SIG-M5 treated with dmso at 0.1 percent for 504 hours (cell line): ENCODE results near the gene GALNT13.
A peak's percentile ranks its signal among the peaks of the same experiment; 100 is the strongest.

Source experiments
- DNase-seq: peaks from one replicate; lab custom pipeline; 2025; ENCODE audit not compliant: unreplicated experiment; lab: John Stamatoyannopoulos, UW

GALNT13 gene

GRCh38 chr2:154394600-154394999 lies 522.9 kb downstream of the GALNT13 start:
- no peak for DNase-seq

DNA sequence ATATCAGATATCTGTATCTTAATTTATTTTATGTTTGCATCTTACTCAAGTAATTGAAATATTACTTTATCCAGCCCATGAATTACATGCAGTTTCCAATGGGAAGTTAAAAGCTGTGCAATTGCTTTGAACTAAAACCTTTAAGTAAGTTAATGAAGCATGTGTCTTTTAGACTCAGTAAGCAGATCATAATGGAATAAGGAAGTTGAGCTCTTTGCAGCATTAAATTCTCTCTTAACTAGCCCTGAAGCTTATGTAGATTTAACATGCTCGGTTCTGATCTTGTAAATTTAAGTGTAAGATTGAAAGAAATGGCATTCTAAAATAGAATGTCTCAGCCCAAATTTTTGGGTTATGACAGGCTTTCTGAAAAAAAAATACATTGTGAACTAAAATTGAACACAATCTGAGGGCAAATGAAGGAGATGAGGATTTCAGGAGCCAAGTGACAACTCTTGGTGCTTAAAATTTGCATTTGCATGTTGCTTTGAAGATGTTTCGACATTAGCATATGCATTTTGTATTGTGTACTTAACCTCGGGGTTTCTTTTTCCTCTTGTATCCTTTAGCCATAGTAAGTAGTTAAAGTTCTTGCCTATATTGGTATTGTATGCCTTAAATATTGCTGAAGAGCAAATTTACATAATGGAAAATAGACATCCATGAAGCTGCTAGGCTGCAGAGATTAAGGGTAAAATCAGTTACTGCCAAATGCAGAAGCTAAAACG lies 529.0 kb downstream of the GALNT13 start:
- DNase-seq: no peak

- peak; percentile 48 for DNase-seq
Observed at GRCh38 chr2:154402213-154402612, 530.5 kb downstream of the GALNT13 start.

- no peak for DNase-seq
Observed at GRCh38 chr2:154403242-154403790, 531.6 kb downstream of the GALNT13 start.

GRCh38 chr2:154408786-154409185 lies 537.1 kb downstream of the GALNT13 start:
- no peak for DNase-seq

DNA sequence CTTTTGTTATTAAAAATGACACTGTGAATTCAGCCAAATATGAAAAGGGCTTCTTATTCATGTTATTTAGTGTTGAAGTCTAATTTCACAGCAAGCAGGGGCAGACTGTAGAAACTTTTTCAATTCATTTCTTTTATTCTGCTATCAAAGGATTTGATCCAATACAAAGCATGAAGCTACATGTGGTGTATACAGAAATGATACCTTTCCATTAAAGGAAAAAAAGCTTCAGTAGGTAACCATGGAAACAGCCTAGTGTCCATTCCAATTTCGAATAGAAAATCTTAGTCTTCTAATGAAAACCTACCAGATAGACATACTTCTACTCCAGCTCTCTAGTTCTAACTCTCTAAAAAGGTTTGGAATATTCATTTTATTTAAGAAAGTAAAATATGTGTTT lies 550.5 kb downstream of the GALNT13 start:
- DNase-seq: no peak

GRCh38 chr2:154425994-154426393 lies 554.3 kb downstream of the GALNT13 start:
- DNase-seq: no peak

DNA sequence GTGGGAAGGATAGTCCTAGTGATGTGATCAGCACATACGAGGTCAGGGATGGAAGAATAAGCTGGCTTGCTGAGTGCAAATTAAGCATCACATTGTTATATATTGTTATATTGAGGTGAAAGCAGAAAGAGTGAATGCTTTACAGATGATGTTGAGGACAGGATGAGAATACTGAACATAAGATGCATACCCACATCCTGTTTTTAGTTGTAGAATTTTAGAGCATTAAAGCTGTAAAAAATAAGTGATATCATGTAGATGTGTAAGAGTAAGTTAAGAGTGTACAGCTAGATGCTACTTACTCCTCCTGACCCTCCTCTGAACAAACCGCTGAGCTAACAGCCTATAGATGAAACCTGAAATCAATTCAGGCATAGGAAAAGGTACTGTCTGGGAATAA lies 555.7 kb downstream of the GALNT13 start:
- no peak for DNase-seq

DNA sequence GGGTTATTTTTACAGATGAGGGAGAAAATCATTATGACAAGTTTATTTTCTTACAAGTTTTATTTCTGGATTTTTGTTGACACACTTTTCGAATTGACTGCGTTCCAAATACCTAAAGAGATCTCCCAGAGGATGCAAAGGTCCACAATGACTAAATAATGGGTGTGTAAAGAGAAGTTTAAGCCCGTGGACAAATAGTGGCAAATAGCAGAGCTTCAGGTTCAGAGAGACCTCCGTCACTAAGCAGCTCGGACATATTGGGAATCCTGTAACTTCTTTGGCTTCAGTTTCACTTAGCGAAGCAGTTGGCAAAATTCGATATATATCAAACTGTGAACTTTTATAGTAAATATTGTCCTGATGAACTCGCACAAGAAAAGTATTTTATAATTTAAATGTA lies 556.3 kb downstream of the GALNT13 start:
- DNase-seq: no peak

- DNase-seq: no peak
Observed at GRCh38 chr2:154433010-154433409, 561.3 kb downstream of the GALNT13 start.

DNA sequence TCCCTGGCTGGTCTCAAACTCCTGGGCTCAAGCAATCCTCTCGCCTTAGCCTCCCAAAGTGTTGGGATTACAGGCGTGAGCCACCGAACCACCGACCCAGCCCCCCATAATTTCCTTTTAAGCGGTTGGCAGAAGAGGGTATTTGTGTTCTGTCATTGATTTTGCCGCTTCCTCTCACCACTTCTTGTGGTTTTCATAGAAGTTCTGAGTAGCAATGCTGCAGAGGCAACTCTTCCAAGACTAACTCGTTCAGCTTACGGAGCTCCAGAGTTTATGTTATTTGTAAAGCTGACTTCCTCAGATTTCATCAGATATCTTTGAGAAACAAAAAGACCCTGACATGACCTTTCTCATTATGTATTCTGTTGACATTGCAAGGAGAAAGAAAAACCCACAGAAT lies 565.4 kb downstream of the GALNT13 start:
- no peak for DNase-seq

GRCh38 chr2:154439156-154439555 lies 567.4 kb downstream of the GALNT13 start:
- no peak for DNase-seq

DNA sequence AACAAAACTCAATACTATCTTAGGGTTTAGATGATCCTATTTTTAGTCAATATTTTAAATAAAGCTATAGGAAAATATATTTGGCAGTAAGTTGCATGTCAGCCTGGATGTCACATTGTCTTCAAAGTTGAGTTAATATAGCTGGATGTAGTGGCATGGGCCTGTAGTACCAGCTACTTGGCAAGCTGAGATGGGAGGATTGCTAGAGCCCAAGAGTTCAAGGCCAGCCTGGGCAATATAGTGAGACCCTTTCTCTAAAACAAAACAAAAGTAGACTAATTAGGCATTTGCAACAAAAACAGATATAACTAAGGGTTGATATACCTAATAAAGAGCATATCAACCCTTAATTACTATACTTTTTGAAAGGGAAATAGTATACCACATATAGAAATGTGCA lies 572.2 kb downstream of the GALNT13 start:
- no peak for DNase-seq

DNA sequence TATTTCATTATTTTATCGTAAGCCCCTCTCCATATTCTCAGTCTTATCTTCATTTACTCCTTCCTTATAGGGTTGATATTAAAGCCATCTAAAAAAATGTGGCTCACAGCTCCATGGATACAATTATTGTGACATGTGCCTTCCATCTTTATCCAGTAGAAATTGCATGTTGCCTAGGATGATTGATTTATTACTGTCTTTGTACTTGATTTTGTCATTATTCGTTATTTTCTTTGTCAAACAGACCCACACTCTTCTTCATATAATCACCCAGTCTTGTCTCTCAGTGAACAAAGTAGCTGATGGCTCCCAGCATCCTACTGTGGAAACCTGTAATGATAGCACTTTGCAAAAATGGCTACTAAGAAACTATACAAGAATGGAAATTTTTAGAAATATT lies 574.6 kb downstream of the GALNT13 start:
- DNase-seq: no peak

DNA sequence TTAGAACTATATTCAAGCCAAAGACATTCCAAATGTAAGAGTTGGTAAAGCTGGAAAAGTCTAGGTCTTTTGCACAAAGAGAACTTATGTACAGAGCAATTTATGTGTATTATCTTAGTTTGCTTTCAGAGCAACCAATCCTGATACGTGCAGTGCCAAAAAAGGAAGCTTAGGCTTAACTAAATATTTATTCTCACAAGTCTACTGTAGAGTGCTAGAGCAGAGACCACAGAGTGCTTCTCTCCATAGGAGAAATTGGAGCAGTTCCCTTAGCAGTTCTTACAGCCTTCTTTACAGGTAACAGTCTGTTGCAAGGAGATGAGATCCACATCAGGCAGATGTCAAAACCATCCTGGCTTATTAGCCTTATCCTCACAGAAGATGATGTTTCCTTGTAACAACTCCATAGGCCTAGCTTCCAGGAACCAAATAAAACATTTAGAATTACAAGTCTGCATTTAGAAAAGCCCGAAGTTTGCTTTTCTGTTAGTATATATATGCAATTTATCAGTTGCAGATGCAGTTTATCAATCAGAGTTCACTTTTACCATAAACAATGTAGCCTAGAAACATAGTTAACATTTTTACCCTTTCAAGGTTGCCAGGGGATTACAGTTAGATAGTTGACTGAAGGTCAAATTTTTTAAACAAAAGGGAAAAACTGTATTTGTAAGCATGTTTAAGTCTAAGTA lies 576.2 kb downstream of the GALNT13 start:
- DNase-seq: no peak

- DNase-seq: no peak
Observed at GRCh38 chr2:154449951-154450658, 578.4 kb downstream of the GALNT13 start.

GRCh38 chr2:154452471-154452870 lies 580.7 kb downstream of the GALNT13 start:
- DNase-seq: no peak

DNA sequence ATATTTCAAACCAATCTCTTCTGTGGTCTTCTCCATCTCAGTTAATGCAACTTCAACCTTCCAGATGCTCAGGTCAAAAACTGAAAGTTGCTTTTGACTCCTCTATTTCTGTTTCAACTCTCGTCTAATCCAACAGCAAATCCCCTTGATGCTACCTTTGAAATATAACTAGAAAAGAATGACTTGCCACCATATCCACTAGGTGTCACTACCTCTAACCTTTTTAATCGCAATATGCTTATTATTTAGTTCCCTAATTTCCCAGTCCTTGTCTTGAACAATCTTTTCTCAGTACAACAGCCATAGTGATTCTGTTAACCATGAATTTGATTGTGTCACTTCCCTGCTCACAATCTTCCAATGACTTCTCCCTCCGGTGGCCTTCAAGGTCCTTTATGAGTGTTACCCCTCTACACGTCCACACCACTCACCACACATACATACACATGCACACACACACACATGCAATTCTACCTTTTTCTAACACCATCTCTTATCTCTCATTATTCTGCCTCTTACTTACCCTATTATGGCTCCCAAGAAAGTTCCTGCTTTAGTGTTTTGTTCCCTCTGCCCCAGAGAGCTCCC lies 581.3 kb downstream of the GALNT13 start:
- peak; percentile 46 for DNase-seq

- no peak for DNase-seq
Observed at GRCh38 chr2:154455166-154455565, 583.4 kb downstream of the GALNT13 start.

- DNase-seq: no peak
Observed at GRCh38 chr2:154455866-154456265, 584.1 kb downstream of the GALNT13 start.

GRCh38 chr2:154457286-154457685 lies 585.6 kb downstream of the GALNT13 start:
- no peak for DNase-seq
